ENCODE results near the gene SYT3. TPM values are rescaled to one million over a fixed set of nuclear protein-coding genes. Genes with fewer than 3 reads are reported as not detected.

Gene SYT3
- total RNA-seq, 4 donors from 2014 or later, result not detected

GRCh38 chr19:50661023-50661422 is 21.3 kb upstream of the SYT3 start:
- no peak for TF ChIP-seq CTCF (IDR thresholded peaks at IDR 0.05)
- no peak for DNase-seq (ENCODE audit: low spot score)
- ATAC-seq (ENCODE audit: low FRiP score), result no peak

- TF ChIP-seq CTCF (IDR thresholded peaks at IDR 0.05), result no peak
- DNase-seq (ENCODE audit: low spot score), result no peak
- no peak for ATAC-seq (ENCODE audit: low FRiP score)
Observed at GRCh38 chr19:50660088-50660366, 20.3 kb upstream of the SYT3 start.

- DNase-seq (ENCODE audit: low spot score), result no peak
- no peak for ATAC-seq (ENCODE audit: low FRiP score)
- no peak for TF ChIP-seq CTCF (IDR thresholded peaks at IDR 0.05)
Observed at GRCh38 chr19:50659318-50660087, 19.8 kb upstream of the SYT3 start.

GRCh38 chr19:50658441-50659317 is 19.0 kb upstream of the SYT3 start:
- ATAC-seq (ENCODE audit: low FRiP score), result peak; percentile 37
- no peak for TF ChIP-seq CTCF (IDR thresholded peaks at IDR 0.05)
- DNase-seq (ENCODE audit: low spot score), result no peak

- DNase-seq (ENCODE audit: low spot score) (peak; percentile 66), ATAC-seq (ENCODE audit: low FRiP score) (peak; percentile 94)
- TF ChIP-seq CTCF (IDR thresholded peaks at IDR 0.05), result no peak
Observed at GRCh38 chr19:50657712-50658440, 18.2 kb upstream of the SYT3 start.

- TF ChIP-seq CTCF (IDR thresholded peaks at IDR 0.05), result no peak
- no peak for ATAC-seq (ENCODE audit: low FRiP score)
- no peak for DNase-seq (ENCODE audit: low spot score)
Observed at GRCh38 chr19:50657222-50657669, 17.6 kb upstream of the SYT3 start.
